ENCODE data around the gene ITGBL1.

Gene ITGBL1

GRCh38 chr13:101624981-101625380, 172.5 kb downstream of the ITGBL1 start:
- DNase-seq (ENCODE audit: low read depth in 2 of 2), result no peak

GRCh38 chr13:101626925-101627555, 174.6 kb downstream of the ITGBL1 start:
- DNase-seq (ENCODE audit: low read depth in 2 of 2), result no peak

GRCh38 chr13:101627556-101627943, 175.1 kb downstream of the ITGBL1 start:
- DNase-seq (ENCODE audit: low read depth in 2 of 2), result no peak

GRCh38 chr13:101628900-101629299, 176.4 kb downstream of the ITGBL1 start:
- no peak for DNase-seq (ENCODE audit: low read depth in 2 of 2)

GRCh38 chr13:101631395-101631794, 178.9 kb downstream of the ITGBL1 start:
- no peak for DNase-seq (ENCODE audit: low read depth in 2 of 2)

- no peak for DNase-seq (ENCODE audit: low read depth in 2 of 2)
Measured at GRCh38 chr13:101634142-101634541, 181.7 kb downstream of the ITGBL1 start.

GRCh38 chr13:101639711-101640110, 187.2 kb downstream of the ITGBL1 start:
- peak in 1 of 2 experiments; percentile 13 for DNase-seq (ENCODE audit: low read depth in 2 of 2)

- DNase-seq (ENCODE audit: low read depth in 2 of 2), result peak; percentile 86 to 88
Measured at GRCh38 chr13:101640788-101641400, 188.4 kb downstream of the ITGBL1 start.

GRCh38 chr13:101645871-101646270, 193.4 kb downstream of the ITGBL1 start:
- no peak for DNase-seq (ENCODE audit: low read depth in 2 of 2)

GRCh38 chr13:101647760-101648159, 195.3 kb downstream of the ITGBL1 start:
- DNase-seq (ENCODE audit: low read depth in 2 of 2), result no peak

- DNase-seq (ENCODE audit: low read depth in 2 of 2), result no peak
Measured at GRCh38 chr13:101648766-101649487, 196.5 kb downstream of the ITGBL1 start.

GRCh38 chr13:101649488-101650126, 197.1 kb downstream of the ITGBL1 start:
- DNase-seq (ENCODE audit: low read depth in 2 of 2), result peak; percentile 30 to 45

- DNase-seq (ENCODE audit: low read depth in 2 of 2), result no peak
Measured at GRCh38 chr13:101654883-101655282, 202.4 kb downstream of the ITGBL1 start.

GRCh38 chr13:101655435-101655834, 203.0 kb downstream of the ITGBL1 start:
- no peak for DNase-seq (ENCODE audit: low read depth in 2 of 2)

- no peak for DNase-seq (ENCODE audit: low read depth in 2 of 2)
Measured at GRCh38 chr13:101660711-101661110, 208.2 kb downstream of the ITGBL1 start.

GRCh38 chr13:101661839-101662238, 209.4 kb downstream of the ITGBL1 start:
- DNase-seq (ENCODE audit: low read depth in 2 of 2), result no peak

- DNase-seq (ENCODE audit: low read depth in 2 of 2), result no peak
Measured at GRCh38 chr13:101673360-101674105, 221.1 kb downstream of the ITGBL1 start.

GRCh38 chr13:101681834-101682233, 229.4 kb downstream of the ITGBL1 start:
- DNase-seq (ENCODE audit: low read depth in 2 of 2), result no peak

- DNase-seq (ENCODE audit: low read depth in 2 of 2), result no peak
Measured at GRCh38 chr13:101686003-101686402, 233.5 kb downstream of the ITGBL1 start.

GRCh38 chr13:101690871-101691270, 238.4 kb downstream of the ITGBL1 start:
- DNase-seq (ENCODE audit: low read depth in 2 of 2), result no peak

- DNase-seq (ENCODE audit: low read depth in 2 of 2), result no peak
Measured at GRCh38 chr13:101691341-101691860, 238.9 kb downstream of the ITGBL1 start.
